K562 (cell line): Measurements from ENCODE around the gene MCEMP1. TPM values are rescaled to one million over a fixed set of nuclear protein-coding genes. Genes with fewer than 3 reads are reported as not detected.

Experiments
- CBX2 ChIP-seq: fragments of 200-600 bp; sonication (generic); IDR thresholded peaks from one replicate; pipeline ENCODE4 v1.6.1; 2012; ENCODE audit warnings: mild to moderate bottlenecking, low read length, inconsistent platforms; ENCODE audit not compliant: insufficient read depth, poor library complexity, severe bottlenecking
- POU5F1 ChIP-seq: fragments of 150-350 bp; IDR thresholded peaks from 2 replicates; pipeline ENCODE4 v1.6.1; 2014; ENCODE audit warnings: borderline replicate concordance, low read length, low read depth, mild to moderate bottlenecking; ENCODE audit not compliant: partially characterized antibody
- ZBTB40 ChIP-seq, 2 experiments: fragments of 450-650 bp in 1 of 2; sonication (generic) in 1 of 2; formaldehyde crosslinking in 1 of 2; IDR thresholded peaks; 2 replicates each; pipeline versions ENCODE4 v1.7.1 to v1.9.0; 2016 to 2022; ENCODE audit warnings: inconsistent platforms in 1 of 2, mild to moderate bottlenecking in 1 of 2, missing genetic modification reagents in 1 of 2
- polyA plus RNA-seq, 8 experiments: library from polyadenylated mRNA; depleted of rRNA in 4 of 8; stranded (reverse) in 5 of 8; unstranded in 3 of 8; fragments of >200 nt; fragmentation: Nextera tagmentation in 2 of 8; fragmentation: Illumina TruSeq in 1 of 8; extraction: Ambion mirVana in 2 of 8; extraction: Trizol in 1 of 8; gene quantifications; 2 replicates each; pipeline versions ENCODE4 v1.2.1 to v1.2.3, GENCODE V29; 2011 to 2014; ENCODE audit warnings: inconsistent platforms in 1 of 8, missing spikeins in 1 of 8
- total RNA-seq, 7 experiments: library from RNA; depleted of rRNA in 6 of 7; stranded (reverse); fragments of >200 nt in 6 of 7; fragmentation: Illumina TruSeq in 2 of 7; extraction: Trizol in 2 of 7; gene quantifications; 2 replicates each; pipeline versions ENCODE4 v1.2.1 to v1.2.3, GENCODE V29; 2011 to 2021; ENCODE audit warnings: low replicate concordance in 1 of 7

The MCEMP1 gene
- total and polyA plus RNA-seq, 9 of the 15 experiments (the other 6 are each of a cell fraction or from before 2014, with no cell fraction given) = 0.11 to 1.8 (median 0.51) TPM

GRCh38 chr19:7628589-7629311 lies 48.1 kb upstream of the MCEMP1 start (continued):
- TF ChIP-seq ZBTB40 (IDR thresholded peaks at IDR 0.05) = no peak
- TF ChIP-seq ZBTB40 (CRISPR knock-in tag; IDR thresholded peaks at IDR 0.05) = no peak
- no peak for TF ChIP-seq POU5F1
- no peak for TF ChIP-seq CBX2
- TF ChIP-seq, all 486 proteins: peak for 4
